ENCODE data around the gene UBXN7.
"Not testable (repeated sequence)": the region's sequence is repeated elsewhere in the genome, so short reads cannot be mapped to it uniquely, and the experiment has no call there.

DNA sequence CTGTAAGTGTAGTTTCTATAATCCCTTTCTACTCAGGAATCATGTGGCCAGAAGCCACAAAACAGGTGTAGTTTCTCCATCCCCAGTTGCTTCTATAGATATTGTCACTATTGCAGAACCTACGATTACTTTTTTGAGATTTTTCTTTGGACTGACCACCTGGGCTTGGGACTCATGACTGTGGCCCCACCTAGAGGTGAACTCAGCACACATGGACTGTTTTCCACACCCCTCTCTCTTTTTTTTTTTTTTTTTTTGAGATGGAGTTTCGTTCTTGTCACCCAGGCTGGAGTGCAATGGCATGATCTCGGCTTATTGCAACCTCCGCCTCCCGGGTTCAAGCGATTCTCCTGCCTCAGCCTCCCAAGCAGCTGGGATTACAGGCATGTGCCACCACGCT, 13.2 kb upstream of the UBXN7 start:
- not testable (repeated sequence) for TF ChIP-seq POLR2AphosphoS5 (IDR thresholded peaks at IDR 0.05; ENCODE audit: insufficient read depth, low read depth, low read length); EZH2 (IDR thresholded peaks at IDR 0.05; ENCODE audit: borderline replicate concordance, low read depth, low read length, severe bottlenecking); POLR2A (IDR thresholded peaks at IDR 0.05; ENCODE audit: low read depth, low read length); MYC (IDR thresholded peaks at IDR 0.05; ENCODE audit: low read depth, low read length); MAX (IDR thresholded peaks at IDR 0.05; ENCODE audit: insufficient read depth, insufficient read length); JUN (IDR thresholded peaks at IDR 0.05; ENCODE audit: borderline replicate concordance, insufficient read depth, insufficient read length, low read depth); GATA2 (IDR thresholded peaks at IDR 0.05; ENCODE audit: insufficient read depth, insufficient read length, low read depth, low read length)
- TF ChIP-seq, protein P1, sequence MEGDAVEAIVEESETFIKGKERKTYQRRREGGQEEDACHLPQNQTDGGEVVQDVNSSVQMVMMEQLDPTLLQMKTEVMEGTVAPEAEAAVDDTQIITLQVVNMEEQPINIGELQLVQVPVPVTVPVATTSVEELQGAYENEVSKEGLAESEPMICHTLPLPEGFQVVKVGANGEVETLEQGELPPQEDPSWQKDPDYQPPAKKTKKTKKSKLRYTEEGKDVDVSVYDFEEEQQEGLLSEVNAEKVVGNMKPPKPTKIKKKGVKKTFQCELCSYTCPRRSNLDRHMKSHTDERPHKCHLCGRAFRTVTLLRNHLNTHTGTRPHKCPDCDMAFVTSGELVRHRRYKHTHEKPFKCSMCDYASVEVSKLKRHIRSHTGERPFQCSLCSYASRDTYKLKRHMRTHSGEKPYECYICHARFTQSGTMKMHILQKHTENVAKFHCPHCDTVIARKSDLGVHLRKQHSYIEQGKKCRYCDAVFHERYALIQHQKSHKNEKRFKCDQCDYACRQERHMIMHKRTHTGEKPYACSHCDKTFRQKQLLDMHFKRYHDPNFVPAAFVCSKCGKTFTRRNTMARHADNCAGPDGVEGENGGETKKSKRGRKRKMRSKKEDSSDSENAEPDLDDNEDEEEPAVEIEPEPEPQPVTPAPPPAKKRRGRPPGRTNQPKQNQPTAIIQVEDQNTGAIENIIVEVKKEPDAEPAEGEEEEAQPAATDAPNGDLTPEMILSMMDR (IDR thresholded peaks at IDR 0.05; ENCODE audit: extremely low read depth in 1 of 2, insufficient read depth in 1 of 2, low read depth in 1 of 2, low read length in 2 of 2), result not testable (repeated sequence)

All from endothelial cell of umbilical vein (primary cell).